H1 (cell line): ENCODE data around the gene ROGDI. TPM values are rescaled to one million over a fixed set of nuclear protein-coding genes. Genes with fewer than 3 reads are reported as not detected.

Experiments
- CREB1 ChIP-seq: IDR thresholded peaks from 2 replicates; pipeline ENCODE4 v1.6.1; 2012; ENCODE audit warnings: inconsistent platforms
- KDM4A ChIP-seq: IDR thresholded peaks from one replicate; pipeline ENCODE4 v1.7.1; 2012; ENCODE audit warnings: low read depth, mild to moderate bottlenecking, moderate library complexity, low read length, inconsistent platforms; ENCODE audit not compliant: severe bottlenecking
- KDM5A ChIP-seq: fragments of 200-600 bp; IDR thresholded peaks from 2 replicates; pipeline ENCODE4 v1.7.1; 2012; ENCODE audit warnings: mild to moderate bottlenecking, low read length, inconsistent platforms, mixed read lengths
- RNF2 ChIP-seq: fragments of 200-900, 300-1000 bp; sonication (generic); IDR thresholded peaks from 2 replicates; pipeline ENCODE4 v1.7.1; 2016; ENCODE audit warnings: borderline replicate concordance, low read depth, mild to moderate bottlenecking, antibody characterized with exemption, low read length; ENCODE audit not compliant: poor library complexity, severe bottlenecking; ENCODE audit errors: missing control alignments
- RXRA ChIP-seq: IDR thresholded peaks from 2 replicates; pipeline ENCODE4 v1.6.1; 2011; ENCODE audit warnings: low read depth, mild to moderate bottlenecking, low read length, moderate library complexity; ENCODE audit not compliant: insufficient read depth
- polyA plus RNA-seq, 7 experiments: library from polyadenylated mRNA; depleted of rRNA in 3 of 7; stranded (reverse) in 5 of 7; unstranded in 2 of 7; fragments of >200 nt in 5 of 7; fragments of 200-250 nt in 2 of 7; gene quantifications; 1 replicate in 5 of 7; 2 replicates in 1 of 7; 4 replicates in 1 of 7; pipeline versions ENCODE4 v1.2.1 to v1.2.3, GENCODE V29; 2011 to 2013; ENCODE audit warnings: missing spikeins in 2 of 7, mixed read lengths in 2 of 7
- total RNA-seq: library from RNA; stranded (reverse); fragmentation: NEBNext Ultra II Directional; extraction: Animal tissue kit (Norgen Biotek cat#: 25700); gene quantifications from 2 replicates; pipeline ENCODE4 v1.2.1, GENCODE V29; 2021

Gene ROGDI
- total and polyA plus RNA-seq, 2 of the 8 experiments (the other 6 are each of a cell fraction or from before 2014, with no cell fraction given) = 27.4 to 68.4 TPM

- no peak for TF ChIP-seq RXRA
- TF ChIP-seq KDM4A = no peak
- no peak for TF ChIP-seq KDM5A
- TF ChIP-seq CREB1 = no peak
- no peak for TF ChIP-seq RNF2
These were observed 15.4 kb downstream of the ROGDI start (continued) for GRCh38 chr16:4787068-4787467.
